HepG2 (cell line): ENCODE results near the gene NUP58. TPM values are rescaled to one million over a fixed set of nuclear protein-coding genes. Genes with fewer than 3 reads are reported as not detected.
A peak's percentile ranks its signal among the peaks of the same experiment; 100 is the strongest.

Experiments used
- ATF6 ChIP-seq: sonication (generic); formaldehyde crosslinking; conservative IDR thresholded peaks from 2 replicates; pipeline ENCODE4 v1.4.0; 2020; ENCODE audit warnings: missing genetic modification reagents
- HNF4G ChIP-seq, 2 experiments: sonication (generic) in 1 of 2; formaldehyde crosslinking in 1 of 2; IDR thresholded peaks; 2 replicates each; pipeline versions ENCODE4 v1.4.0 to v1.6.1; 2011 to 2020; ENCODE audit warnings: borderline replicate concordance in 2 of 2, low read depth in 2 of 2, mild to moderate bottlenecking in 2 of 2, low read length in 1 of 2, missing genetic modification reagents in 1 of 2, moderate library complexity in 1 of 2
- KLF11 ChIP-seq: IDR thresholded peaks from 2 replicates; pipeline ENCODE4 v1.6.1; 2016; ENCODE audit warnings: missing compliant biosample characterization
- KMT2A ChIP-seq: sonication (generic); formaldehyde crosslinking; IDR thresholded peaks from 2 replicates; pipeline ENCODE4 v1.4.0; 2020; ENCODE audit warnings: missing genetic modification reagents
- NBN ChIP-seq: fragments of 450-650 bp; conservative IDR thresholded peaks from 2 replicates; pipeline ENCODE4 v1.6.1; 2017
- NR2C2 ChIP-seq: sonication (generic); formaldehyde crosslinking; IDR thresholded peaks from 2 replicates; pipeline ENCODE4 v1.4.0; 2020; ENCODE audit warnings: missing genetic modification reagents, mild to moderate bottlenecking, moderate library complexity, borderline replicate concordance
- PHF20 ChIP-seq: sonication (generic); formaldehyde crosslinking; IDR thresholded peaks from 2 replicates; pipeline ENCODE4 v1.5.0; 2020; ENCODE audit warnings: mild to moderate bottlenecking, missing genetic modification reagents
- RXRB ChIP-seq: IDR thresholded peaks from 2 replicates; pipeline ENCODE4 v1.6.1; 2016; ENCODE audit warnings: borderline replicate concordance, missing genetic modification reagents, missing compliant biosample characterization
- TAF15 ChIP-seq: fragments of 200-400 bp; formaldehyde crosslinking; IDR thresholded peaks from one replicate; pipeline ENCODE4 v1.6.1; 2018; ENCODE audit warnings: mild to moderate bottlenecking, low read depth, low read length; ENCODE audit not compliant: poor library complexity, severe bottlenecking
- U2AF1 ChIP-seq: fragments of 200-400 bp; formaldehyde crosslinking; optimal IDR thresholded peaks from 2 replicates; pipeline ENCODE3; 2017; ENCODE audit warnings: mild to moderate bottlenecking, low read depth, low read length
- ZBTB21 ChIP-seq: sonication (generic); formaldehyde crosslinking; IDR thresholded peaks from 2 replicates; pipeline ENCODE4 v1.4.0; 2020; ENCODE audit warnings: missing genetic modification reagents
- ZFP36L2 ChIP-seq: sonication (generic); formaldehyde crosslinking; IDR thresholded peaks from 2 replicates; pipeline ENCODE4 v1.4.0; 2020; ENCODE audit warnings: missing genetic modification reagents
- ZFP62 ChIP-seq: sonication (generic); formaldehyde crosslinking; IDR thresholded peaks from 2 replicates; pipeline ENCODE4 v1.4.0; 2020; ENCODE audit warnings: missing genetic modification reagents
- ZNF260 ChIP-seq: sonication (generic); formaldehyde crosslinking; IDR thresholded peaks from 2 replicates; pipeline ENCODE4 v1.4.0; 2020; ENCODE audit warnings: missing genetic modification reagents, low read depth, mild to moderate bottlenecking, borderline replicate concordance
- ZNF263 ChIP-seq: sonication (generic); formaldehyde crosslinking; IDR thresholded peaks from 2 replicates; pipeline ENCODE4 v1.4.0; 2020; ENCODE audit warnings: missing genetic modification reagents
- ZNF274 ChIP-seq: sonication (generic); formaldehyde crosslinking; IDR thresholded peaks from 2 replicates; pipeline ENCODE4 v1.5.1; 2020; ENCODE audit warnings: mild to moderate bottlenecking, missing genetic modification reagents
- ZNF292 ChIP-seq: sonication (generic); formaldehyde crosslinking; IDR thresholded peaks from 2 replicates; pipeline ENCODE4 v1.8.1; 2022; ENCODE audit warnings: mild to moderate bottlenecking, low read depth, missing genetic modification reagents, borderline replicate concordance
- ZNF30 ChIP-seq: sonication (generic); formaldehyde crosslinking; IDR thresholded peaks from 2 replicates; pipeline ENCODE4 v1.5.0; 2020; ENCODE audit warnings: mild to moderate bottlenecking, missing genetic modification reagents
- ZNF512B ChIP-seq: sonication (generic); formaldehyde crosslinking; IDR thresholded peaks from 2 replicates; pipeline ENCODE4 v1.5.1; 2020; ENCODE audit warnings: missing genetic modification reagents, mild to moderate bottlenecking, borderline replicate concordance
- ZNF562 ChIP-seq: sonication (generic); formaldehyde crosslinking; IDR thresholded peaks from 2 replicates; pipeline ENCODE4 v1.8.0; 2022; ENCODE audit warnings: missing genetic modification reagents, borderline replicate concordance
- ZNF710 ChIP-seq: sonication (generic); formaldehyde crosslinking; IDR thresholded peaks from 2 replicates; pipeline ENCODE4 v1.5.0; 2020; ENCODE audit warnings: mild to moderate bottlenecking, missing genetic modification reagents, borderline replicate concordance
- polyA plus RNA-seq, 8 experiments: library from polyadenylated mRNA; depleted of rRNA in 3 of 8; stranded (reverse) in 7 of 8; unstranded in 1 of 8; fragments of >200 nt; fragmentation: Illumina TruSeq in 4 of 8; extraction: Trizol in 4 of 8; gene quantifications; 2 replicates each; pipeline versions ENCODE4 v1.2.1 to v1.2.3, GENCODE V29; 2011 to 2016; ENCODE audit warnings: low read depth in 4 of 8, missing spikeins in 1 of 8, mixed read lengths in 1 of 8; ENCODE audit not compliant: insufficient read depth in 1 of 8
- total RNA-seq, 5 experiments: library from RNA; depleted of rRNA; stranded (reverse); fragments of >200 nt; fragmentation: Illumina TruSeq; extraction: Trizol; gene quantifications; 2 replicates each; pipeline ENCODE4 v1.2.3, GENCODE V29; 2016; ENCODE audit warnings: low read depth in 1 of 5

NUP58 gene
- total and polyA plus RNA-seq, 2 of the 13 experiments (the other 11 are each of a cell fraction or from before 2014, with no cell fraction given), result 45.4 to 46.5 TPM

- TF ChIP-seq ATF6 (CRISPR knock-in tag) (no peak), ZNF710 (CRISPR knock-in tag) (peak; percentile 87), ZNF562 (no peak), ZNF263 (CRISPR knock-in tag) (no peak), NR2C2 (CRISPR knock-in tag) (peak; percentile 86), HNF4G (IDR thresholded peaks at IDR 0.05; ENCODE audit: borderline replicate concordance, low read depth, low read length) (no peak), HNF4G (CRISPR knock-in tag; IDR thresholded peaks at IDR 0.05; ENCODE audit: borderline replicate concordance, low read depth) (no peak), NBN (no peak), U2AF1 (peak; percentile 22), ZNF260 (CRISPR knock-in tag) (no peak), KMT2A (CRISPR knock-in tag) (peak; percentile 96), ZBTB21 (CRISPR knock-in tag) (peak; percentile 56; the same call in 1 of the 2 replicates), RXRB (CRISPR knock-in tag) (no peak), ZNF274 (CRISPR knock-in tag) (no peak), TAF15 (no peak), PHF20 (CRISPR knock-in tag) (peak; percentile 86; the same call in 1 of the 2 replicates), ZNF30 (peak; percentile 38; the same call in 1 of the 2 replicates), ZNF292 (CRISPR knock-in tag) (0 out of 2 replicates have a peak, but pooled peaks have one; percentile 46), ZFP62 (CRISPR knock-in tag) (no peak), KLF11 (CRISPR knock-in tag) (0 out of 2 replicates have a peak, but pooled peaks have one; percentile 55), ZNF512B (CRISPR knock-in tag) (no peak), ZFP36L2 (CRISPR knock-in tag) (no peak)
Observed at GRCh38 chr13:25301347-25302113, at the start of gene NUP58 (continued).
